ENCODE measurements around the gene ZNF362.

DNA sequence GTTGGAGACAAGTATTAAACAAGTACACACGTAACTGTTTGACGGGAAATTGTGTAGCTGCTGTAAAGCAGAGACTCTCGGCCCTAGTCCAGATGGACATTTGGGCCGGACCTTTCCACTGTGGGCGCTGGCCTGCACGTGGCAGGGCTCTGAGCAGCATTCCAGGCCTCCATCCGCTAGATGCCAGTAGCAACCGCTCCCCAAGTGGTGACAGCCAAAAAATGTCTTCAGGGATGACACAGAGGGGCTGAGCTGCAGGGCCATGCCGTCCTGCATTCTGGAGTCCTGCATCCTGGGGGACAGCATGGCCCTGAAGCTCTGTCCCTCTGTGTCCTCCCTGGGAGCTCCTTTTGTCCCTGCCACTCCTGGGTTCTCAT, 39.8 kb downstream of the ZNF362 start:
- TF ChIP-seq CTCF (conservative IDR thresholded peaks at IDR 0.05; ENCODE audit: low read depth in 2 of 2) (no peak), POLR2AphosphoS5 (IDR thresholded peaks at IDR 0.05; ENCODE audit: low read depth) (no peak), ETS1 (IDR thresholded peaks at IDR 0.05) (no peak), EZH2 (IDR thresholded peaks at IDR 0.05; ENCODE audit: low read depth, unreplicated experiment) (no peak), EZH2phosphoT487 (IDR thresholded peaks at IDR 0.05; ENCODE audit: unreplicated experiment) (no peak), CREB1 (CRISPR knock-in tag; IDR thresholded peaks at IDR 0.05; ENCODE audit: low read depth) (no peak), ZNF331 (CRISPR knock-in tag; IDR thresholded peaks at IDR 0.05; ENCODE audit: low read depth) (no peak)
